Adrenal gland (tissue), 12 donors: ENCODE data around the gene KCNJ9. TPM values are rescaled to one million over a fixed set of nuclear protein-coding genes. Genes with fewer than 3 reads are reported as not detected.

Experiments used
- DNase-seq, 7 donors: peaks; one replicate each; pipeline ENCODE4 v3.0.0-alpha.2; 2019 to 2020
- H3K27ac ChIP-seq, 5 donors: fragments of 200-600 bp; sonication (generic) in 4 of 5; 1 replicate in 3 of 5; 2 replicates in 2 of 5; pipeline versions ENCODE4 v1.5.1 to v1.8.0; 2016 to 2020; ENCODE audit warnings: mild to moderate bottlenecking in 1 of 5
- H3K27me3 ChIP-seq: fragments of 200-600 bp; 2 replicates; pipeline ENCODE4 v1.8.0; 2021
- H3K36me3 ChIP-seq, 2 donors: fragments of 200-600 bp; replicated peaks in 1 of 2; 1 replicate in 1 of 2; 2 replicates in 1 of 2; pipeline versions ENCODE4 v1.5.1 to v1.8.0; 2018 to 2022
- H3K4me1 ChIP-seq, 2 donors: fragments of 200-600 bp; replicated peaks in 1 of 2; 1 replicate in 1 of 2; 2 replicates in 1 of 2; pipeline versions ENCODE4 v1.5.1 to v1.8.0; 2018 to 2021
- H3K4me3 ChIP-seq, 4 donors: fragments of 200-600 bp; sonication (generic) in 3 of 4; one replicate each; pipeline ENCODE4 v1.5.1; 2016 to 2018
- H3K9me3 ChIP-seq, 3 donors: fragments of 200-600 bp; sonication (generic) in 1 of 3; replicated peaks in 1 of 3; 1 replicate in 2 of 3; 2 replicates in 1 of 3; pipeline versions ENCODE4 v1.5.1 to v1.8.0; 2016 to 2021
- CTCF ChIP-seq, 6 experiments: fragments of 450-650 bp in 4 of 6; fragments of 200-600 bp in 2 of 6; sonication (generic) in 1 of 6; IDR thresholded peaks; 1 replicate in 5 of 6; 2 replicates in 1 of 6; pipeline versions ENCODE4 v1.5.1 to v1.8.0; 2016 to 2021; ENCODE audit warnings: antibody characterized with exemption in 6 of 6, mild to moderate bottlenecking in 2 of 6, moderate library complexity in 1 of 6
- POLR2A ChIP-seq, 2 donors: fragments of 450-650 bp; IDR thresholded peaks; one replicate each; pipeline ENCODE4 v1.6.1; 2017; ENCODE audit warnings: antibody characterized with exemption in 2 of 2, mild to moderate bottlenecking in 2 of 2, moderate library complexity in 1 of 2
- WGBS, 4 donors: extraction: QIAGEN DNeasy Blood & Tissue Kit in 2 of 4; methylation state at CpG; one replicate each; pipeline versions ENCODE4 v1.1.5 to v1.1.7; 2013 to 2017; 5-methylcytosine and 5-hydroxymethylcytosine counted together
- intact Hi-C, 2 donors: fragments of 100-400 bp; cut with DNase I; formaldehyde crosslinking; loops; one replicate each; pipeline versions ENCODE4 v1.14.1 to v1.15.0; 2022 to 2023
- polyA plus RNA-seq, 3 donors: library from polyadenylated mRNA; stranded (reverse); fragments of 200-250 nt in 2 of 3; fragments of 350-450 nt in 1 of 3; fragmentation: Illumina TruSeq in 1 of 3; extraction: RNeasy Lipid Tissue Mini Kit (QIAGEN cat#74804) in 1 of 3; gene quantifications; one replicate each; pipeline ENCODE4 v1.2.3, GENCODE V29; 2013 to 2014
- total RNA-seq, 9 donors: library from RNA; depleted of rRNA in 4 of 9; stranded (reverse); fragments of >200 nt in 4 of 9; fragments of 120-200 nt in 1 of 9; fragmentation: NEBNext Ultra II Directional in 1 of 9; extraction: Animal tissue kit (Norgen Biotek cat#: 25700) in 1 of 9; gene quantifications; one replicate each; pipeline versions ENCODE4 v1.1.0 to v1.2.4, GENCODE V29; 2013 to 2023
- donor health status: healthy with polysubstance abuse.
- donor health status: Bipolar disorder and iron deficiency.
- donor health status: DM: yes; HTN: yes; CAD: no.
- donor health status: DM: no; HTN: no; CAD: no.
- donor health status: DM: no; HTN: no; CAD: no.
- donor health status: DM: yes; HTN: yes; CAD: no.

Gene KCNJ9
- total and polyA plus RNA-seq, 12 donors = 0.14 to 1.1 (median 0.22) TPM; not detected in 6

DNA sequence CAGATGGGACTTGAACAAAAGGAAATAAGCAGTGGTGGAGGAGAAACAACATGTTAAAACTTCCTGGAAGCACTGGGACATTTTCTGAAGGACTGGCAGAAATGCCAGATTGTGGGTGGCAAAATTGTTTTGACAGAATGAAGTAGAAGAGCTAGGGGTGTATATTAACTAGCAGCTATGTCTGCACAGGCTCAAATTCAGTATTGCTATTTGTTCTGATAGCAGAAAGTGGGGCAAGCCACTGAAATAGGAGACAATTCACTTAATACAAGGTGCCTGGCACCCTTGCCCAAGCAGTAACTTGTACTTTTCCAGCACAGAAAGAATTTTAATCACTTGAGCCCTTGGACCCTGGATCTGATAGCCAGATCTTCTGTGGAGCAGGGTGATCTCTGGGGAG, 37.8 kb upstream of the KCNJ9 start:
- Histone ChIP-seq H3K9me3 (no peaks in the 10 kb centered on the region), H3K4me3 (no peak overlapping the region), H3K36me3 (no peaks in the 10 kb centered on the region), H3K27ac (no peak overlapping the region), H3K27me3 (no peaks in the 10 kb centered on the region), H3K4me1 (peaks cover 0 to 5% of the 10 kb centered on the region in 2 donors)
- intact Hi-C loops = no loop called here
- no peak for DNase-seq
- TF ChIP-seq CTCF (IDR thresholded peaks at IDR 0.05) (no peak), POLR2A (IDR thresholded peaks at IDR 0.05) (no peak)

- DNase-seq = no peak
- no peak overlapping the region for H3K27ac ChIP-seq
- intact Hi-C loops = loop anchor here in 1 of 2 donors (2.0 kb wide), 1 partner anchor 39 kb away; no protein-coding TSS in a partner anchor
- TF ChIP-seq CTCF (IDR thresholded peaks at IDR 0.05) = no peak
- no peak for TF ChIP-seq POLR2A (IDR thresholded peaks at IDR 0.05)
- H3K4me1 ChIP-seq = peaks cover 0 to 5% of the 10 kb centered on the region in 2 donors
- H3K27me3 ChIP-seq = no peaks in the 10 kb centered on the region
- H3K36me3 ChIP-seq = no peaks in the 10 kb centered on the region
- no peak overlapping the region for H3K4me3 ChIP-seq
- H3K9me3 ChIP-seq = no peaks in the 10 kb centered on the region
- WGBS, 4 donors = 38 to 66% (median 54%) methylated on average over 2 of the region's 2 CpGs
Measured at GRCh38 chr1:160045653-160046052, 35.7 kb upstream of the KCNJ9 start.

DNA sequence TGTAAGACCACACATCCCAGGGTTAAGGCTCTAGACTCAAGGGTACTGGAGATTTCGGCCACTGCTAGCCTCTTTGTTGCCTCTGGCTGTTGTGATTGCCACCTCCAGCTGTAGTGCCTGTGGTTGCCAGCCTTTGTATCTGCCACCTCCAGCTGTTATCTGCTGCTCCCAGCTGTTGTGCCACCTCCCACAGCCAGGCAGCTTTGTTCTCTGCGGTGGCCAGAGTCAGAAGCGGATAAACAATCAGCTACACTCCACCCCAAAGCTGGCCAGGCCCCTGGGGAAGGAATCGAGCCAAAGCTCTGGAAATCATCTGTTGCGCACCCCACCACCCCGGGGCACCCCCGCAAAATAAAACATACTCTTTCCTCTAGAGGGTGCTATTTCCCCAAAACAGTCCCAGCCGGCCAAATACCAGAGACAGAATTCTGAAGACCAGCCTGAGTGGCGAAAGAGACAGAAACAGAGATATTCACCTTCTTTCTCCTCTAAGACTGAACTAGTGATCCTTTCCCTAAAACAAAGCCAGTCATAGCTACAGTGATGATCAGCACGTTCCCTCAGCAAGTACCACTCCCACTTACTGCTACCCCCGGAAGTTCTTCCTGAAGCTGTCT, 34.7 kb upstream of the KCNJ9 start:
- Histone ChIP-seq H3K4me3 (no peak overlapping the region), H3K27me3 (no peaks in the 10 kb centered on the region), H3K4me1 (peaks cover 0 to 5% of the 10 kb centered on the region in 2 donors), H3K27ac (no peak overlapping the region), H3K9me3 (no peaks in the 10 kb centered on the region), H3K36me3 (no peaks in the 10 kb centered on the region)
- peak; percentile 26 to 62 (median 39) for DNase-seq
- TF ChIP-seq POLR2A (IDR thresholded peaks at IDR 0.05) (no peak), CTCF (IDR thresholded peaks at IDR 0.05) (peak; percentile 48 to 68 (median 64))
- intact Hi-C loops = loop anchor here in 1 of 2 donors (2.0 kb wide), 1 partner anchor 38 kb away; no protein-coding TSS in a partner anchor
- WGBS, 4 donors = 5 to 10% (median 8%) methylated on average over 11 of the region's 11 CpGs

DNA sequence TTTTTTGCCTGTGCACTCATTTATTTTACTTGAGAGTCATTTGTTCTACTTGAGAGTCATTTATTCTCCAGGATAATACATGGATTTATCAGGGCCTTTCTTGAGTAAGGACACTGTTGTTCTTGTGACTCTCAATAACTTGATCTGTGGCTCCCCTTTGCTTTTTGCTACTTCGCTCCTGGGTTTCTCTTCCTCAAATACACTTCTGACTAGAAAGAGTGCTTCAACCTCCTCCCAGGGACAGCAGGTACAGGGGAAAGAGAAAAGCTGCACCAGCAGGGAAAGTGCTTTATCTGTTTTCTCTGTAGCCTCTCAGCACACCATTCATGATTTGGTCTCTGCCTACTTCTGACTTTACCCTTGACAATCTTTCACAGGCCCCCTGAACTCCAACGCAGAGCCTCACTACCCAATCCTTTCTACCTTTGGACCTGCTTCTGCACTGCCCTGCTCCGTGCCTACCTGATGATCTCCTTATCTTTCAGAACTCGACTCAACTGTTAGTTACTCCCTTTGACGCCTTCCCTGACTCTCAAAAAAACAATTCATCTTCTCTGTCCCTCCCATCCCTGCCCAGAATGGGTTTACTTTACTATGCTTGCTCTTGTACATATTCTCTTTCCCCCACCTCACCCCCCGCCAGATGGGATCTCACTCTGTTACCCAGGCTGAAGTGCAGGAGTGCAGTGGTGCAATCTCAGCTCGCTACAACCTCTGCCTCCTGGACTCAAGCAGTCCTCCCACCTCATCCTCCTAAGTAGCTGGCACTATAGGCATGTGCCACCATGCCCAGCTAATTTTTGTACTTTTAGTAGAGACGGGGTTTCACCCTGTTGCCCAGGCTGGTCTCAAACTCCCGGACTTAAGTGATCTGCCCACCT, 34.0 kb upstream of the KCNJ9 start:
- Histone ChIP-seq H3K4me3 (no peak overlapping the region), H3K27ac (no peak overlapping the region), H3K27me3 (no peaks in the 10 kb centered on the region), H3K9me3 (no peaks in the 10 kb centered on the region), H3K4me1 (peaks cover 0 to 5% of the 10 kb centered on the region in 2 donors), H3K36me3 (no peaks in the 10 kb centered on the region)
- WGBS, 4 donors = 61 to 79% (median 71%) methylated on average over 9 of the region's 9 CpGs
- no peak for DNase-seq
- intact Hi-C loops = loop anchor here in 1 of 2 donors (2.0 kb wide), 1 partner anchor 37 kb away; no protein-coding TSS in a partner anchor
- TF ChIP-seq POLR2A (IDR thresholded peaks at IDR 0.05) = no peak
- TF ChIP-seq CTCF (IDR thresholded peaks at IDR 0.05) = no peak
